Astrocyte (in vitro differentiated cells and primary cell): ENCODE results near the gene MYB.

Experiments used
- CTCF ChIP-seq: IDR thresholded peaks from 2 replicates; pipeline ENCODE4 v1.5.1; 2011; ENCODE audit warnings: low read depth, mild to moderate bottlenecking, inconsistent platforms, low read length, moderate library complexity; ENCODE audit not compliant: insufficient read depth
- EZH2 ChIP-seq: IDR thresholded peaks from 2 replicates; pipeline ENCODE4 v1.6.1; 2012; ENCODE audit warnings: mild to moderate bottlenecking, low read length, inconsistent platforms; ENCODE audit not compliant: insufficient read depth

- TF ChIP-seq CTCF = no peak
- no peak for TF ChIP-seq EZH2
Measured at GRCh38 chr6:135170238-135170637, 10.9 kb upstream of the MYB start.
